Smooth muscle cell (in vitro differentiated cells): ENCODE measurements around the gene ASCC2. TPM values are rescaled to one million over a fixed set of nuclear protein-coding genes. Genes with fewer than 3 reads are reported as not detected.

ENCODE experiments used
- DNase-seq: peaks from one replicate; lab custom pipeline; 2025; ENCODE audit not compliant: unreplicated experiment; lab: John Stamatoyannopoulos, UW
- H2AFZ ChIP-seq: fragments of 200-600 bp; sonication (generic); 2 replicates; pipeline ENCODE4 v1.6.0; 2016; ENCODE audit warnings: antibody characterized with exemption, low read depth, mild to moderate bottlenecking
- H3F3A ChIP-seq: fragments of 200-600 bp; sonication (generic); 2 replicates; pipeline ENCODE4 v1.6.0; 2017; ENCODE audit warnings: antibody characterized with exemption, low read depth
- H3K27ac ChIP-seq: fragments of 200-600 bp; sonication (generic); 2 replicates; pipeline ENCODE4 v1.5.1; 2016; ENCODE audit warnings: low read depth, mild to moderate bottlenecking
- H3K27me3 ChIP-seq: fragments of 200-600 bp; sonication (generic); 2 replicates; pipeline ENCODE4 v1.6.1; 2016; ENCODE audit warnings: low read depth, mild to moderate bottlenecking
- H3K36me3 ChIP-seq: fragments of 200-600 bp; sonication (generic); 2 replicates; pipeline ENCODE4 v1.5.1; 2016; ENCODE audit warnings: low read depth
- H3K4me1 ChIP-seq: fragments of 200-600 bp; sonication (generic); 2 replicates; pipeline ENCODE4 v1.5.1; 2016; ENCODE audit warnings: low read depth
- H3K4me2 ChIP-seq: fragments of 200-600 bp; sonication (generic); 2 replicates; pipeline ENCODE4 v1.6.0; 2016; ENCODE audit warnings: mild to moderate bottlenecking
- H3K4me3 ChIP-seq: fragments of 200-600 bp; sonication (generic); 2 replicates; pipeline ENCODE4 v1.5.1; 2016; ENCODE audit warnings: mild to moderate bottlenecking
- H3K79me2 ChIP-seq: fragments of 200-600 bp; sonication (generic); 2 replicates; pipeline ENCODE4 v1.6.0; 2016; ENCODE audit warnings: low read depth, mild to moderate bottlenecking
- H3K9ac ChIP-seq: fragments of 200-600 bp; sonication (generic); 2 replicates; pipeline ENCODE4 v1.6.0; 2016; ENCODE audit warnings: low read depth
- H3K9me3 ChIP-seq: fragments of 200-600 bp; sonication (generic); replicated peaks from 2 replicates; pipeline ENCODE4 v1.5.1; 2016; ENCODE audit warnings: low read depth
- H4K20me1 ChIP-seq: fragments of 200-600 bp; sonication (generic); 2 replicates; pipeline ENCODE4 v1.6.0; 2016; ENCODE audit warnings: low read depth
- CTCF ChIP-seq: fragments of 200-600 bp; sonication (generic); IDR thresholded peaks from 2 replicates; pipeline ENCODE4 v1.5.1; 2017; ENCODE audit warnings: borderline replicate concordance, mild to moderate bottlenecking, antibody characterized with exemption; ENCODE audit not compliant: insufficient read depth, poor library complexity, severe bottlenecking
- WGBS: methylation state at CpG from one replicate; pipeline ENCODE4 v1.1.7; 2016; ENCODE audit warnings: low lambda C conversion rate; 5-methylcytosine and 5-hydroxymethylcytosine counted together
- polyA plus RNA-seq: library from polyadenylated mRNA; unstranded; fragments of >200 nt; fragmentation: Nextera tagmentation; extraction: Ambion mirVana; gene quantifications from 2 replicates; pipeline ENCODE4 v1.2.1, GENCODE V29; 2016
- total RNA-seq: library from RNA; depleted of rRNA; stranded (reverse); fragments of >200 nt; gene quantifications from 2 replicates; pipeline ENCODE4 v1.2.3, GENCODE V29; 2014

ASCC2 gene
- total and polyA plus RNA-seq, 2 experiments from 2014 or later = 32.1 to 58.9 TPM

GRCh38 chr22:29814003-29814402 is 24.1 kb downstream of the ASCC2 start:
- Histone ChIP-seq H3K4me1 (no peaks in the 10 kb centered on the region), H3F3A (no peaks in the 10 kb centered on the region), H3K27me3 (no peaks in the 10 kb centered on the region), H3K9ac (no peak overlapping the region), H3K27ac (peak overlapping the region; percentile 53), H3K79me2 (no peaks in the 10 kb centered on the region), H3K4me2 (no peak overlapping the region), H4K20me1 (no peaks in the 10 kb centered on the region), H3K36me3 (peaks cover 2% of the 10 kb centered on the region), H2AFZ (no peak overlapping the region), H3K9me3 (no peaks in the 10 kb centered on the region), H3K4me3 (no peak overlapping the region)
- no peak for TF ChIP-seq CTCF
- no peak for DNase-seq
- 91% methylated on average over 5 of the region's 5 CpGs for WGBS

GRCh38 chr22:29813563-29813962 is 24.5 kb downstream of the ASCC2 start:
- Histone ChIP-seq H3F3A (no peaks in the 10 kb centered on the region), H4K20me1 (no peaks in the 10 kb centered on the region), H3K4me1 (no peaks in the 10 kb centered on the region), H2AFZ (no peak overlapping the region), H3K36me3 (peaks cover 2% of the 10 kb centered on the region), H3K79me2 (no peaks in the 10 kb centered on the region), H3K4me2 (no peak overlapping the region), H3K27ac (peak overlapping the region; percentile 53), H3K9me3 (no peaks in the 10 kb centered on the region), H3K9ac (no peak overlapping the region), H3K27me3 (no peaks in the 10 kb centered on the region), H3K4me3 (no peak overlapping the region)
- no peak for DNase-seq
- TF ChIP-seq CTCF = peak; percentile 32
- 61% methylated on average over 3 of the region's 3 CpGs for WGBS

GRCh38 chr22:29813126-29813525 is 24.9 kb downstream of the ASCC2 start:
- Histone ChIP-seq H4K20me1 (no peaks in the 10 kb centered on the region), H3K9ac (no peak overlapping the region), H3K9me3 (no peaks in the 10 kb centered on the region), H3K4me1 (no peaks in the 10 kb centered on the region), H3K27ac (no peak overlapping the region), H3K36me3 (peaks cover 2% of the 10 kb centered on the region), H3K4me3 (no peak overlapping the region), H3K4me2 (no peak overlapping the region), H3K27me3 (no peaks in the 10 kb centered on the region), H2AFZ (no peak overlapping the region), H3F3A (no peaks in the 10 kb centered on the region), H3K79me2 (no peaks in the 10 kb centered on the region)
- no peak for DNase-seq
- no peak for TF ChIP-seq CTCF
- 95% methylated on average over 8 of the region's 8 CpGs for WGBS

GRCh38 chr22:29811377-29811776 is 26.7 kb downstream of the ASCC2 start:
- Histone ChIP-seq H3K36me3 (peaks cover 2% of the 10 kb centered on the region), H2AFZ (no peak overlapping the region), H3K4me1 (no peaks in the 10 kb centered on the region)

More at GRCh38 chr22:29811377-29811776, 26.7 kb downstream of the ASCC2 start:
- no peaks in the 10 kb centered on the region for H3F3A ChIP-seq
- no peaks in the 10 kb centered on the region for H3K79me2 ChIP-seq
- DNase-seq = no peak
- no peaks in the 10 kb centered on the region for H3K9me3 ChIP-seq
- H3K27me3 ChIP-seq = no peaks in the 10 kb centered on the region
- TF ChIP-seq CTCF = no peak
- no peak overlapping the region for H3K4me3 ChIP-seq
- no peaks in the 10 kb centered on the region for H4K20me1 ChIP-seq
- no peak overlapping the region for H3K27ac ChIP-seq
- WGBS = 96% methylated on average over 2 of the region's 2 CpGs
- no peak overlapping the region for H3K9ac ChIP-seq
- no peak overlapping the region for H3K4me2 ChIP-seq
